Epidermal melanocyte (primary cell): ENCODE measurements around the gene SNRPD2.
A peak's percentile ranks its signal among the peaks of the same experiment; 100 is the strongest.
"Not testable (repeated sequence)": the region's sequence is repeated elsewhere in the genome, so short reads cannot be mapped to it uniquely, and the experiment has no call there.

Experiments used
- DNase-seq: peaks from one replicate; pipeline ENCODE4 v3.0.0; 2011; ENCODE audit warnings: low spot score; ENCODE audit not compliant: insufficient read length

SNRPD2 gene

GRCh38 chr19:45691516-45692186 lies at the start of gene SNRPD2:
SNRPD2 (minus strand) TSS chr19:45691953; CDS start chr19:45691888, 65 bp downstream.
- peak; percentile 79 for DNase-seq

- no peak for DNase-seq
Measured at GRCh38 chr19:45739498-45740439, 48.0 kb upstream of the SNRPD2 start.

GRCh38 chr19:45733160-45733810 lies 41.5 kb upstream of the SNRPD2 start, which contains the start of gene MEIOSIN:
MEIOSIN (plus strand) TSS chr19:45733439; CDS start chr19:45735377, 1,938 bp downstream.
- no peak for DNase-seq

GRCh38 chr19:45730368-45731288 lies 38.9 kb upstream of the SNRPD2 start, which contains the start of gene FBXO46:
FBXO46 (minus strand) TSS chr19:45730896; CDS start chr19:45713495, 17,401 bp downstream.
- DNase-seq = peak; percentile 96

GRCh38 chr19:45729800-45730290 lies 38.1 kb upstream of the SNRPD2 start:
- DNase-seq = no peak

- not testable (repeated sequence) for DNase-seq
Measured at GRCh38 chr19:45728683-45729082, 36.9 kb upstream of the SNRPD2 start.

GRCh38 chr19:45720065-45720464 lies 28.3 kb upstream of the SNRPD2 start:
- not testable (repeated sequence) for DNase-seq

DNA sequence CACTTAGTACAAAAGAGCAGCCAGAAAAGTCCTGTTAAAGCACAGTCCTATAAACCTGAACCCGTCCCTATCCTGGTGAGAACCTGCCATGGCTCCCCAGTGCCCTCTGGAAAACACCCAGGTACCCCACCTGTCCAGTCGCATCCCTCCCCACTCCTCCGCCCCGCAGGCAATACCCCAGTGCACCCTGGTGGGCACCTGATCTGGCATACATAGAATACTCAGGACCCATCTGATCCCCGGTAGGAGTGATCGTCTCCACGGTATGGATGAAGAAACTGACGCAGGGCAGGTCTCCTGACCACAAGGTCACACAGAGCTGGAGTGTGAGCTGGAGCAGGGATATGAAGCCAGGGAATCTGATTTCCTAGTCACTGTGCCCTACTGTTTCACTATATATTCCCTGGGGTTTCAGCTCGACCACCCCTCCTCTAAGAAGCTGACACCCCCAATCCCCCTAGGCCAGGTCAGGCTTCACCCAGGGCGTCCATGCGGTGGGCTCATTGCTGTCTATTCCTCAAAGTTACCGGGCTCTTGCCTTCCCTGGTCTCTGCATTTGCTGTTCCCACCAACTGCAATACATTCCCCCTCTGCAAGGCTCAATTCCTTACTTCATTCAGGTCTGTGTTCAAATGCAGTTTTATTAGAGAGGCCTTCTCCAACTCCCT lies 26.4 kb upstream of the SNRPD2 start:
- no peak for DNase-seq

- peak; percentile 99 for DNase-seq
Measured at GRCh38 chr19:45717131-45717982, 25.6 kb upstream of the SNRPD2 start.

- peak; percentile 35 for DNase-seq
Measured at GRCh38 chr19:45716359-45717130, 24.8 kb upstream of the SNRPD2 start.

GRCh38 chr19:45715139-45715538 lies 23.4 kb upstream of the SNRPD2 start:
- DNase-seq = no peak

GRCh38 chr19:45713141-45713540 lies 21.4 kb upstream of the SNRPD2 start:
- no peak for DNase-seq

GRCh38 chr19:45712699-45713067 lies 20.9 kb upstream of the SNRPD2 start:
- DNase-seq = no peak

- DNase-seq = no peak
Measured at GRCh38 chr19:45711851-45712698, 20.3 kb upstream of the SNRPD2 start.

DNA sequence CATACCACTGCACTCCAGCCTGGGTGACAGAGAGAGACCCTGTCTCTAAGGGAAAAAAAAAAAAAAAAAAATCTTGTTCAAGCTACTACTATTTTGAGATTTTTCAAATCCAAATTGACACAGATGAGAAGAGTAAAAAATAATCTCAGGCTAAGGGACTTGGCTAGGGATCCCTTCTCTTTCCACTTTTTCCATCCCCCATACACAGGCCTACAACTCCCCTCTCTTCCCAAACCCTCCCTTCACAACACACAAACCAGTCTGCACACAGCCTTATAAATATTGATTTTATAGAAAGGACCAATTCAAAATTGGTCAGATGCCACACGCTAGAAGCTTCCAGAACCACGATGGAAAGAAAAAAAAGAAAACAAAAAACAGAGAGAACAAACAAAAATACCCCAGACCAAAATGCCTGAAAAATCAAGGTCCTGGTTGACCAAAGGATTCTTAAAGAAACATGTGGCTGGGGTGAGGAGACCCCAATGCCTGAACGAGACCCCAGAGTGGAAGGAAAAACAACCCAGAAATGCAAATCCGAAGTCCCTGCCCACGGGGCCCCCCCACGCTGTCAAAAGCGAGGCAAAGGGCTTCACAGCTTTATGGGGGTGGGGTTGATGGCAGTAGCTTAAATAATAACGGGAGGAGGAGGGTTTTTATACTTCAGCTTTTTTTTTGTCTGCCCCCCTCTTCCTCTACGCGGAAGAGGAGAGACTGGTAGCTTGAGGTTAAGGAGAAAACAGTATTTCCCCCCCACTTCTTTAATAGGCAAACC lies 18.8 kb upstream of the SNRPD2 start:
- DNase-seq = no peak

DNA sequence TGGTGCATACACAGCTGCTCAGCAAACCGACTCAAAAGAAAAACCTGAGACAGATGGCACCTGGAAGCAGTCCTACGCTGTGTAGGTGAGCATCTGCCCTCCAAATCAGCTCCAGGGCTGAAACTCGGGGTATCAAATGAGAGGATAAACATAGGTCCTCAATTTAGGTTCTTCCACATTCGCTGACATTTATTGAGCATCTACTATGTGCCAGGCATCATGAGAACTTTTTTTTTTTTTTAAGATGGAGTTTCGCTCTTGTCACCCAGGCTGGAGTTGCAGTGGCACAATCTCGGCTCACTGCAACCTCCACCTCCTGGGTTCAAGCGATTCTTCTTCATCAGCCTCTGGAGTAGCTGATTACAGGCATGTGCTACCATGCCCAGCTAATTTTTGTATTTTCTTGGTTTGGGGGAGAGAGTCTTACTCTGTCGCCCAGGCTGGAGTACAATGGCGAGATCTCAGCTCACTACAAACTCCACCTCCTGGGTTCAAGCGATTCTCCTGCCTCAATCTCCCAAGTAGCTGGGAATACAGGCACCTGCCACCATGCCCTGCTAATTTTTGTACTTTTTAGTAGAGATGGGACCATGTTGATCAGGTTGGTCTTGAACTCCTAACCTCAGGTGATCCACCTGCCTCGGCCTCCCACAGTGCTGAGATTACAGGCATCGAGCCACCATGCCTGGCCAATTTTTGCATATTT lies 14.1 kb upstream of the SNRPD2 start:
- no peak for DNase-seq
